ENCODE results near the gene NUP37. TPM values are rescaled to one million over a fixed set of nuclear protein-coding genes. Genes with fewer than 3 reads are reported as not detected.
"Not testable (repeated sequence)": the region's sequence is repeated elsewhere in the genome, so short reads cannot be mapped to it uniquely, and the experiment has no call there.

Gene NUP37
- total RNA-seq, 1 donor from 2014 or later: 19.1 TPM

DNA sequence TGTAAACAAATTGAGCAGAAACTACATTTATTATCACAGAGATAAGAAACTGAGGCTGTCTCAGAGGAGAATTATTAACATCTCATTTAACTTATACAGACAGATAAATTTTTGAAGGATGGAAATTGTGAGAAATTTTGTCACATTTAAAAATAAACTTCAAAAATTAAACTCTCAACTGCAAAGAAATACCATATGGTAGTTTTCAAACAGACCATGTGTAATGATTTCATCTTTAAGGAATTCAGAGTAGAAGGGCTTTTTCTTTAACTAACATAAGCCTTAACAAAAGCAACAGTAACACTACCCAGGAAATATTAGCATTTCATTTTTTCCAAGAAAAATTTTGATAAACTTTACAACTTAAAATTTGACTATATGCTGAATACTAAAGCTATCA is 26.6 kb downstream of the NUP37 start:
- Histone ChIP-seq H3K27me3 (ENCODE audit: low read depth) (no peaks in the 10 kb centered on the region), H3K9me3 (no peaks in the 10 kb centered on the region), H3K36me3 (peaks cover 18% of the 10 kb centered on the region), H3K27ac (no peak overlapping the region), H3K4me1 (no peaks in the 10 kb centered on the region), H3K4me3 (no peak overlapping the region)
- ATAC-seq: no peak
- DNase-seq: no peak
- TF ChIP-seq CTCF (IDR thresholded peaks at IDR 0.05): no peak
- intact Hi-C loops (cut with DNase I): no loop called here

GRCh38 chr12:102089228-102089835 is 30.6 kb downstream of the NUP37 start:
- peaks cover 13% of the 10 kb centered on the region for H3K36me3 ChIP-seq
- H3K9me3 ChIP-seq; H3K27me3 ChIP-seq (ENCODE audit: low read depth); intact Hi-C loops (cut with DNase I); H3K4me3 ChIP-seq; DNase-seq; H3K4me1 ChIP-seq; H3K27ac ChIP-seq; ATAC-seq: not testable (repeated sequence)

DNA sequence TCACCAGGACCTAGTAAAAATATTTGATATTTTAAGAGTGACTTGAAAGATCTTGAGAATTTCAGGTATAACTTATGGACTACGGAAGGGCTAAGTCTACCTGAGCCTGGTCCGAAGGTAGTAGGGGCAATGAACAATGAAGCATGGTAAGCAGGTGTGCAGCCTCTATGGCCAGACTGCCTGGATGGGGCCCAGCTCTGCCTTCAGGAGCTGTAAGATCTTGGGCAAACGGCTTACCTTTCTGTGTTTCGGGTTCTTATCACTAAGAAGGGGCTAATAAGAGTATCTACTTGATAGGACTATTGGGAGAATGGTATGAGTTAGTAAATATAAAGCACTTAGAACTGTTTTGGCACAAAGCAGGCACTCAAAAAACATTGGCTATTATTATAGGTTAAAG is 39.1 kb downstream of the NUP37 start:
- Histone ChIP-seq H3K36me3 (peaks cover 67% of the 10 kb centered on the region), H3K9me3 (no peaks in the 10 kb centered on the region), H3K4me3 (no peak overlapping the region), H3K4me1 (no peaks in the 10 kb centered on the region), H3K27me3 (ENCODE audit: low read depth) (no peaks in the 10 kb centered on the region), H3K27ac (no peak overlapping the region)
- DNase-seq: no peak
- intact Hi-C loops (cut with DNase I): no loop called here
- TF ChIP-seq CTCF (IDR thresholded peaks at IDR 0.05): no peak
- peak; percentile 50 to 52 for ATAC-seq

- H3K4me3 ChIP-seq; DNase-seq; H3K27ac ChIP-seq; ATAC-seq; H3K27me3 ChIP-seq (ENCODE audit: low read depth); intact Hi-C loops (cut with DNase I); H3K4me1 ChIP-seq; H3K9me3 ChIP-seq: not testable (repeated sequence)
- peaks cover 26% of the 10 kb centered on the region for H3K36me3 ChIP-seq
Measured at GRCh38 chr12:102072092-102072491, 47.8 kb downstream of the NUP37 start.

GRCh38 chr12:102069707-102070106 is 50.2 kb downstream of the NUP37 start:
- TF ChIP-seq CTCF (IDR thresholded peaks at IDR 0.05): no peak
- intact Hi-C loops (cut with DNase I): no loop called here

DNA sequence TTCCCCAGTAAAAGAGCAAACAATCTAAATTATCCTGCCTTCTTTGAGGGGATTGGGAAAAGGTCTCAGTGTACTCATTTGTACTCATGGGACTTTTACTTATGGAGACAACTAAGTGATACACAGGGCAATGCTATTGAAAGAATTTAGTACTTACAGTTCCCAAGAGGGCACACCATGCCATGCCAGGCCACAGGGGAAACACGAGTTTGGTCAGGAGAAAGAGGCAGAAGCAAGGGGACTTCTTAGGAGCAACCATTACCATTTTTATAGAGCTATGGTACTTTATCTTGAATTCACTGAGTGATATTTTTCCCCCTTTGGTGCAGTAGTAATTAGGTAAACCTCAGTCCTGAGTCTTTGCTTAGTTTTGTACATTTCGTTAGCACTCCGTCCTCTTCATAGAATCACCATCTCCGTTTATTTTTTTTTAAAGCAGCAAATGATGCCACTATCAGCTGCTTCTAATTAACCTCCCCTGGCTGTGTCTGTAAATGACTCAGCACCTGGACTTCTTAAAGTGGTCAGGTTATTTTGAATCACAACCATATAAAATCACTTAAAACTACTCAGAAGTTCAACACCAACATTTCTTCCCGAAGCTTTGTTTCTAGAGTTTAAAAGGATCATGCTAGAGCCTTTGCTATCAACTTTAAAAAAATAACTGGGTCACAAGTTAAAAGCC is 52.2 kb downstream of the NUP37 start:
- Histone ChIP-seq H3K4me1 (peaks cover 9% of the 10 kb centered on the region), H3K9me3 (no peaks in the 10 kb centered on the region), H3K36me3 (no peaks in the 10 kb centered on the region), H3K27ac (no peak overlapping the region), H3K27me3 (ENCODE audit: low read depth) (no peaks in the 10 kb centered on the region), H3K4me3 (no peak overlapping the region)
- ATAC-seq (no peak), DNase-seq (no peak)
- intact Hi-C loops (cut with DNase I): no loop called here
- no peak for TF ChIP-seq CTCF (IDR thresholded peaks at IDR 0.05)

More at GRCh38 chr12:102069707-102070106, 50.2 kb downstream of the NUP37 start:
- Histone ChIP-seq H3K9me3 (no peaks in the 10 kb centered on the region), H3K27ac (no peak overlapping the region), H3K36me3 (peaks cover 3% of the 10 kb centered on the region), H3K4me1 (peaks cover 9% of the 10 kb centered on the region), H3K27me3 (ENCODE audit: low read depth) (no peaks in the 10 kb centered on the region), H3K4me3 (no peak overlapping the region)
- ATAC-seq (no peak), DNase-seq (no peak)

Data from lower lobe of right lung (tissue), 2 donors.